Measurements from ENCODE around the gene AFMID.
"Not testable (repeated sequence)": the region's sequence is repeated elsewhere in the genome, so short reads cannot be mapped to it uniquely, and the experiment has no call there.

Gene AFMID

GRCh38 chr17:78224231-78225087 is 37.3 kb downstream of the AFMID start:
- DNase-seq = no peak

DNA sequence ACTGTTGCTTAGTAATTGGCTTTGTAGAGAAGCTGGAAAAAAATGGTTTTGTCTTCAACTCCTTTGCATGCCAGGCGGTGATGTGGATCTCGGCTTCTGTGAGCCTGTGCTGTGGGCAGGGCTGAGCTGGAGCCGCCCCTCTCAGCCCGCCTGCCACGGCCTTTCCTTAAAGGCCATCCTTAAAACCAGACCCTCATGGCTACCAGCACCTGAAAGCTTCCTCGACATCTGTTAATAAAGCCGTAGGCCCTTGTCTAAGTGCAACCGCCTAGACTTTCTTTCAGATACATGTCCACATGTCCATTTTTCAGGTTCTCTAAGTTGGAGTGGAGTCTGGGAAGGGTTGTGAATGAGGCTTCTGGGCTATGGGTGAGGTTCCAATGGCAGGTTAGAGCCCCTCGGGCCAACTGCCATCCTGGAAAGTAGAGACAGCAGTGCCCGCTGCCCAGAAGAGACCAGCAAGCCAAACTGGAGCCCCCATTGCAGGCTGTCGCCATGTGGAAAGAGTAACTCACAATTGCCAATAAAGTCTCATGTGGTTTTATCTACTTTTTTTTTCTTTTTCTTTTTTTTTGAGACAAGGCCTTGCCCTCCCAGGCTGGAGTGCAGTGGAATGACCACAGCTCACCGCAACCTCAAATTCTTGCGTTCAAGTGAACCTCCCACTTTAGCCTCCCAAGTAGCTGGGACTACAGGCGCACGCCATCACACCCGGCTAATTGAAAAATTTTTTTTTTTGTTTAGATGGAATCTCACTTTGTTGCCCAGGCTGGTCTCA is 38.1 kb downstream of the AFMID start:
- no peak for DNase-seq

- DNase-seq = no peak
Observed at GRCh38 chr17:78226055-78226758, 39.0 kb downstream of the AFMID start.

GRCh38 chr17:78226759-78227454 is 39.7 kb downstream of the AFMID start:
- DNase-seq = no peak

DNA sequence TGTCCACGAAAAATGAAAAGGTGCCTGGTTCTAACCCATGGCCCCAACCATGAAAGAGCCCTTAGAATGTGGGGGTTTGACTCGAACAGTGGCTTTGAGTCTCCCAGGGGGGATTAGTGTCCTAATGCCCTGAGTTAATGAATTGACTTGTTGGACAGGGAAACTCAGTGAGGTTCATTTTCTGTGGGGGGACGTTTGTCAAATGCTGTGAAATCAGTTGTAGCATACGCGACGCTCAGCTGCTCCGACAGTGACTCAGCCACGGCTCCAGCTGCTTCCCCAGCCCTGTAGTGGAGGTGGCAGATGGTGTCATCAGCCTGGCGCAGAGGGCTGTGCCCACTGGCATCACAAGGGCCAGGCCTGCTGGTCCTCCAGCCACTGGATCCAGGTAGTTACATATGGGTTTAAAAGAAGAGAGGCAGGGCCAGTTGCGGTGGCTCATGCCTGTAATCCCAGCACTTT is 40.3 kb downstream of the AFMID start:
- DNase-seq = no peak

DNA sequence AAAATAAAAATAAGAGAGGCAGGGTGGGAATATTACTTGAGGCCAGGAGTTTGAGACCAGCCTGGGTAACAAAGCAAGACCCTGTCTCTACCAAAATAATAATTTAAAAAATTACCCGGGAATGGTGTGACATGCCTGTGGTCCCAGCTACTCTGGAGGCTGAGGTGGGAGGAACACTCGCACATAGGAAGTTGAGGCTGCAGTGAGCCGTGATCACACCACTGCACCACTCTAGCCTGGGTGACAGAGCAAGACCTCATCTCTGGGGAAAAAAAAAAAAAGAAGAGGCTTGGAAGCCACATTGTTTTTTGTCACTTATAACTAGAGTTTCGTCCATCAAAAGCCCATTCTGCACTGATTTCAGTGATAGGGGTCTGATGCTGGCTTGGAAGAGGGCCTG is 41.0 kb downstream of the AFMID start:
- DNase-seq = no peak

- DNase-seq = no peak
Observed at GRCh38 chr17:78230252-78230962, 43.2 kb downstream of the AFMID start.

GRCh38 chr17:78230996-78231935 is 44.1 kb downstream of the AFMID start, which contains the start of gene TMEM235:
Gene TMEM235 (plus strand): TSS chr17:78231631. CDS start chr17:78232024, 393 bp downstream.
- no peak for DNase-seq

- DNase-seq = no peak
Observed at GRCh38 chr17:78231991-78232858, 45.1 kb downstream of the AFMID start.

GRCh38 chr17:78232859-78233173 is 45.7 kb downstream of the AFMID start:
- no peak for DNase-seq

- no peak for DNase-seq
Observed at GRCh38 chr17:78233678-78234077, 46.5 kb downstream of the AFMID start.

GRCh38 chr17:78234261-78234865 is 47.2 kb downstream of the AFMID start:
- DNase-seq = no peak

GRCh38 chr17:78235022-78235421 is 47.9 kb downstream of the AFMID start:
- not testable (repeated sequence) for DNase-seq

DNA sequence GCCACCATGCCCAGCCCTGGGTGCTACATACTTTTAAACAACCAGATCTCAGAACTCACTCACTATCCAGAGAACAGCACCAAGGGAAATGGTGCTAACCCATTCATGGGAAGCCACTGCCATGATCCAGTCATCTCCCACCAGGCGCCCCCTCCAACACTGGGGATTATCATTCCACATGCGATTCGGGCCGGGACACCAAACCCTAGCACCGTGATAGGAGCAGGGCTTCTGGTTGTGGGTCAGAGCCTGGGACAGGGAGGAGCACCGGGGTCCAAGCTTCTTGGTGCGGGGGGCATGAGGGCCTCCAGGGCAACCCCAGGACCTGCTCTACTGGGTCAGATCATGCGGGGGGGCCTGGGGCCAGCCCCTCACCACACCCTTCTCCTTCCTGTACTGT is 48.7 kb downstream of the AFMID start:
- DNase-seq = no peak

- no peak for DNase-seq
Observed at GRCh38 chr17:78236362-78237127, 49.4 kb downstream of the AFMID start.

GRCh38 chr17:78237401-78238012 is 50.3 kb downstream of the AFMID start:
- DNase-seq = no peak

DNA sequence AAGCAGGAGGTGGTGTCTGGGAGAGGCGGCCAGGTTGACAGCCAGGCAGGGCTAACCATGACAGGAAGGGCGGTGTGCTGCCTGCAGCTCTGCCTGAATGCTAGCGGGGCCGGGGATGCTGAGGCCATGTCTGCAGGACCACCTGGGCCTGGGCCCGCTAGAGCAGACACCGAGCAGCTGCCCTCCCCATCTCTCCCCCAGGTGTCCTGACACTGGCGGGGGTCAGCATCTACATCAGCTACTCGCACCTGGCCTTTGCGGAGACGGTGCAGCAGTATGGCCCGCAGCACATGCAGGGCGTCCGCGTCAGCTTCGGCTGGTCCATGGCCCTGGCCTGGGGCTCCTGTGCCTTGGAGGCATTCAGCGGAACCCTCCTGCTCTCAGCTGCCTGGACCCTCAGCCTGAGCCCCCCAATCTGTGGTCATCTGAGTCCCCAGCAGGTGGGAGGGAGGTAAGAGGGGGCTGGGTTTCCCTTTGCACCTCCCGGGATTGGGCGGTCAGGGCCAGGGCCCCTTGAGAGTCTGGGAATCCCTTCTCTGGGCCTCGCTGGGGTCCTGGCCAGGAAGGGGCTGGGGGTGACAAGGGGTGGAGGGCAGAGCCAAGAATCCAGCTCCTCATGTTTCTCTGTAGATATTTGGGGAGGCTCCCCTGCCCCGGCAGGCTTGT is 51.8 kb downstream of the AFMID start:
- no peak for DNase-seq

- DNase-seq = no peak
Observed at GRCh38 chr17:78239489-78239931, 52.3 kb downstream of the AFMID start.
